Raji (cell line): ENCODE measurements around the gene SOX12.

Experiments
- POLR2A ChIP-seq: IDR thresholded peaks from 2 replicates; pipeline ENCODE4 v1.6.1; 2011; ENCODE audit warnings: low read depth, low read length, control low read depth; ENCODE audit not compliant: insufficient read depth

Gene SOX12

DNA sequence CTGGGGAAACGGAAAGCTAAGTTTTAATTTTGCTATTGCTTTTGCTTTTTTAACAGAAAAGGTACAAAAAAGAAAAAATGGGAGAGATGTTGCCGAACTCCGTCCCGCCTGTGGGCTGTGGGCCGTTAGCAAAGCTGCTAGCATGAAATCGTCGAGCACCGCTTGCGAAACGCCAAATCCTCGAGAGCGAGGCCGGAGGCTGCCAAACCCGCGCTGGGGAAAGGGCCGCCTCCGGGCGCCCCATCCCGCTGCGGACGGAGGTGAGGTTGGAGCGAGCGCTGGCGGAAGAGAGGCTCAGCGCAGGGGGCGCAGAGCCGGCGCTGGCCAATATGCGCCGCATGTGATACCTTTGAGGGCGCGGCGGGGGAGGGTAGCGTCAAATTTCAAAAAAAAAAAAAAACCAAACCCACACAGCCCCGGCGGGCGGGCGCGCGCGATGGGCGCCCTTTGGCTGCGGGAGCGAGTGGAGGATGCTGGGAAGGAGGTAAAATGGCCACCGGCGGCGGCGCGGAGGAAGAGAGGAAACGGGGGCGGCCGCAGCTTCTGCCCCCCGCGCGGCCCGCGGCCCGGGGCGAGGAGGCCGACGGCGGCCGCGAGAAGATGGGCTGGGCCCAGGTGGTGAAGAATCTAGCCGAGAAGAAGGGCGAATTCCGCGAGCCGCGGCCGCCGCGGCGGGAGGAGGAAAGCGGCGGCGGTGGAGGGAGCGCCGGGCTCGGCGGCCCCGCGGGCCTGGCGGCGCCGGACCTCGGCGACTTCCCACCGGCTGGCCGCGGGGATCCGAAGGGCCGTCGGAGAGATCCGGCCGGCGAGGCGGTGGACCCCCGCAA is 28.0 kb upstream of the SOX12 start, which contains the start of gene ZCCHC3:
ZCCHC3 (plus strand) TSS at position 473 of the 827 bp plus-strand sequence; CDS start at position 490, 17 bp downstream.
- TF ChIP-seq POLR2A, result peak; percentile 67

DNA sequence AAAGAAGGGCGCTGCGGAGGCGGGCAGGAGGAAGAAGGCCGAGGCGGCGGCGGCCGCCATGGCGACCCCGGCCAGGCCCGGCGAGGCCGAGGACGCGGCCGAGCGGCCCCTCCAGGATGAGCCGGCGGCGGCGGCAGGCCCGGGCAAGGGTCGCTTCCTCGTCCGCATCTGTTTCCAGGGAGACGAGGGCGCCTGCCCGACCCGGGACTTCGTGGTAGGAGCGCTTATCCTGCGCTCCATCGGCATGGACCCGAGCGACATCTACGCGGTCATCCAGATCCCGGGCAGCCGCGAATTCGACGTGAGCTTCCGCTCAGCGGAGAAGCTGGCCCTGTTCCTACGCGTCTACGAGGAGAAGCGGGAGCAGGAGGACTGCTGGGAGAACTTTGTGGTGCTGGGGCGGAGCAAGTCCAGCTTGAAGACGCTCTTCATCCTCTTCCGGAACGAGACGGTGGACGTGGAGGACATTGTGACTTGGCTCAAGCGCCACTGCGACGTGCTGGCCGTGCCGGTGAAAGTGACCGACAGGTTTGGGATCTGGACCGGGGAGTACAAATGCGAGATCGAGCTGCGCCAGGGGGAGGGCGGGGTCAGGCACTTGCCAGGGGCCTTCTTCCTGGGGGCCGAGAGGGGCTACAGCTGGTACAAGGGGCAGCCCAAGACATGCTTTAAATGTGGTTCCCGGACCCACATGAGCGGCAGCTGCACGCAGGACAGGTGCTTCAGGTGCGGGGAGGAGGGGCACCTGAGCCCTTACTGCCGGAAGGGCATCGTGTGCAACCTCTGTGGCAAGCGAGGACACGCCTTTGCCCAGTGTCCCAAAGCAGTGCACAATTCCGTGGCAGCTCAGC is 27.2 kb upstream of the SOX12 start:
- peak; percentile 63; the same call in 1 of the 2 replicates for TF ChIP-seq POLR2A

DNA sequence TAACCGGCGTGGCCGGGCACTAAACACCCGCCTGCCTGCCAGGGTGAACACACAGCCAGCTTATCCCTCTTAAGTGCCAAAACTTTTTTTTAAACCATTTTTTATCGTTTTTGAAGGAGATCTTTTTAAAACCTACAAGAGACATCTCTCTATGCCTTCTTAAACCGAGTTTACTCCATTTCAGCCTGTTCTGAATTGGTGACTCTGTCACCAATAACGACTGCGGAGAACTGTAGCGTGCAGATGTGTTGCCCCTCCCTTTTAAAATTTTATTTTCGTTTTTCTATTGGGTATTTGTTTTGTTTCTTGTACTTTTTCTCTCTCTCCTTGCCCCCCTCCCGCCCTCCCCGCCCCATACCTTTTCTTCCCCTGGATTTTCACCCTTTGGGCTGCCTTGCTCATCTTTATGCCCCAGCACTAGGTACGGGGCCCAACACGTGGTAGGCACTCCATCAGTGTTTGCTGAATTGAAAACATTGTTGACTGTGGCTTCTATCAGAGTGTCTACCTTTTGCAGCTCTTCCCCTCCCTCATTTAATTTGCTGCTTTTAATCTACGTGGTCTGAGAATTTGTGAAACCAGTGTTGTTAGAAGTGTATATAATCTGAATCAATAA is 26.5 kb upstream of the SOX12 start:
- TF ChIP-seq POLR2A, result no peak

DNA sequence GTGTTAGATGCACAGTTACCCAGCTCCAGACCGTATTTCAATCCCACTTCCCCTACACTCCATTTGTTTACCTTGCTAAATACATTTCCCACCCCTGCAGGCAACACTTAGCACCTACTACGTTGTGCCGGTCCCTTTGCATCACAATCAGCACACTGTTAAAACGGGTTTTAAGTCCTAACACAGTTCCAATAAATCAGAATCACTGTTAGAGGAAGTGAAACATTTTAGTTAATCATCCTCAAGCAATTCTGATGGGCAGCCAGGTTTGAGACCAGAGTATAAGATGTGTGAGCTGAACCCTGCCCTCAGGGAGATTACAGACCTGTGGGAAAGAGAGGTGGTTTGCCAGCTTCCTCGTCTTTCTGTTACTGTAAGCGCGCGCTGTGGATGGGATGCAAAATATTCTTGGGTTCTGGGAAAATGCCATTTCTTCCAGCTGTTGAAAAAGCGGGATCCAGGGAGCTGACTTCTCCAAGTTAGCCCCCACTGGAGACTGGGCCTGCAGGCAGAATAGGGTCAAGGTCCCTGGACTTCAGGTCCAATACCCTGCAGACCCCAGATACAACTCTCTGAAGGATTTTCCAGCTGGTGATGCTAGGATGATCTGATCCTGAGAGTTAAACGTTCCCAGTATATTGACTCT is 24.9 kb upstream of the SOX12 start:
- TF ChIP-seq POLR2A, result no peak

DNA sequence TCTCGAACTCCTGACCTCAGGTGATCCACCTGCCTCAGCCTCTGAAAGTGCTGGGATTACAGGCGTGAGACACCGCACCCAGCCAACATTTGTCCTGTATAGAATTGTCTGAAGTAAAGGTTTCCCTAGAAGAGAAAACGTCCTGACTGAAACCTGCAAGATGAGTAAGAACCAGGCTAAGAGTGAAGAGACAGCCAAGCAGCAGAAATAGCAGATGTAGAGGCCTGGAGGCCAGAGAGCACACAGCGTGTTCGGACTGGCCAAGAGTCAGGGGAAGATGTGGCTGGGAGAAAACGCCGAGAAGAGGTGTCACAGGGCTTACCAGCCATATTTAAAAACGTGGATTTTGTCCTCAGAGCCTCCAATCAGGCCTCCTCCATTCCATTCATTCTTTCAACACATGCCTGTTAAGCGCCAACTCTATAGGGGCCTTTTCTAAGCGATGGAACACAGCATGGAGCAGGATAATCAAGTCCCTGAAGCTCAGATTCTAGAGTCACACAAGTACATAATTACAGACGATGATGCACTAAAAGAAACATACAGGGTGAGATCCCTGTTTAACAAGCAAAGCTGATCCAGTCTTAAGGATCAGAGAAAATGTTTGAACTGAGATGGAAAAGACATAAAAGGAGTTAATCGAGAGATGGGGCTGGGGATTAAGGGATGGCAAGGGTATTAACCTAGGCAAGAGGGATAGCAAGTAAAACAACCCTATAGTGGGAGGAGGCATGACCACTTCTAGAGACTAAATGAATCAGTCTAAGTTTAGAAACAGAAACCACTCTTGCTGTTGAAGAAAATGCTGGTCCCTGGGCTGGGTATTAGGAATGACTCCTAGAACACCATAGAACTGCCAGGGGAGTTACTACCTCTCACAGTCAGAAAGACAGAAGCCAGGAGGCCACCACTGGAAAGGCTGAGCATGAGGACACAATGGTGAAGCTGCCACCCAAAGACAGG is 23.2 kb upstream of the SOX12 start:
- TF ChIP-seq POLR2A, result no peak

DNA sequence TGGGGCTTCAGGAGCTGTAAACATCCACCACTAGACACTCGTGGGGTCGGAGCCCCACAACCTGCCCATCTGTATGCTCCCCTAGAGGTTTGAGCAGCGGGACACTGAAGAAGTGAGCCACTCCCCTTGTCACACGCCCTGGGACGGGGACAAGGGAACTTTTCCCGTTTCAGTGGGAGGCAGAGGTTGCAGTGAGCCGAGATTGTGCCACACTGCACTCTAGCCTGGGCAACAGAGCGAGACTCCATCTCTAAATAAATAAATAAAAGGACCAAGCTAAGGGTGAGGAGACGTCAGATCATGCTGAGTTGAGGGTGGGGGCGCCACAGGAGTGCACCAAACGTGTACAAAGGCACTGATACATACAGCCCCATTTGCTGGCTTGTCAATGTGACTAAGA is 19.6 kb upstream of the SOX12 start:
- no peak for TF ChIP-seq POLR2A

DNA sequence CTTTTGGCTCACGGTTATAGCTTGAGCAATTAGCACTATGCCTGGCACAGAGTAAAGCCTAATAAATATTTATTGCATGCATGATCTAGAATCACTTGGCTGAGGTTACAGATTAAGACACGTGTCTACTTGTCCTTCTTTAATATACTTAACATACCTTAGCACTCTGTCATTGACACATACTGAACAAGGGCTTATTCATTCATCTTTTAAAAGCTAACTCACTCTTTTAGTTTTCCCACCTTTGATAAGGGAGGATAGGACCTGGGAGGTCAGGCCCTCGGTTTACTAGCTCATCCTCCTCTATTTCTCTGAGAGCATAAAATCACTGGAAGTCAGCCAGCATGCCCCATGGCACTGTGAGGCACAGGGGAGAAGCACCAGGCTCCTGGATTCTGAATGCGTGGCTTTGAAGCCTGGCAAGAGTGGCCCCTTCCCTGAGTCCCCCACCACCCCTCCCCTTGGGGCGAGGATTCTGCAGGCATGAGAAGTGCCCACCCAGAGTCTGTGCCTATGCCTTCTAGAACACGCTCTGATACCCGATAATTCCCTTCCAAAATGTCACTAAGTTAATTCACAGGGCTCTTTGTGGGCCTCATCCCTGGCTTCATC is 16.8 kb upstream of the SOX12 start:
- no peak for TF ChIP-seq POLR2A

DNA sequence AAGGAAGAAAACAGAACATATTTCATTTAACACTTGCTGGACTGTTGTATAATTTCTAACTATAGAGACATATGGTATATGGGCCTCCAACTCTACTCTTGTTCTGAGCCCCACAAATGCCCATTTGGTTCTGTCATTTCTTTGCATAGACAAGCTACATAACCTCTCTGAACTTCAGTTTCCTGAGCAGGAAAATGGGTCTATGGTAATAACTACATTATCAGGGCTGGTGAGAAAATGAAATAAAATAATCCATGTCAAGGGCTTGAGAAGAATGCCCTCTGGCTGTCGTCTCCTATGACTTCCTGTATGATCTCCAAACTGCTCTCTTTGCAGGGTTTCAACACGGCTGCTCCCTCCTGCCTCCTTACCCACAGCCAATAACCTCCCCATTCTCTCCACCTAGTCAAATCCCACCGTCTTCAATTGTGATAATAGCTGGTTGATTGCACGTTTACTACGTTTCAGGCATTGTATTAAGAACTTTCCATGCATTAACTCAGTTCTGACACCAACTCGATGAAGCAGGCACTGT is 16.0 kb upstream of the SOX12 start:
- TF ChIP-seq POLR2A, result no peak

DNA sequence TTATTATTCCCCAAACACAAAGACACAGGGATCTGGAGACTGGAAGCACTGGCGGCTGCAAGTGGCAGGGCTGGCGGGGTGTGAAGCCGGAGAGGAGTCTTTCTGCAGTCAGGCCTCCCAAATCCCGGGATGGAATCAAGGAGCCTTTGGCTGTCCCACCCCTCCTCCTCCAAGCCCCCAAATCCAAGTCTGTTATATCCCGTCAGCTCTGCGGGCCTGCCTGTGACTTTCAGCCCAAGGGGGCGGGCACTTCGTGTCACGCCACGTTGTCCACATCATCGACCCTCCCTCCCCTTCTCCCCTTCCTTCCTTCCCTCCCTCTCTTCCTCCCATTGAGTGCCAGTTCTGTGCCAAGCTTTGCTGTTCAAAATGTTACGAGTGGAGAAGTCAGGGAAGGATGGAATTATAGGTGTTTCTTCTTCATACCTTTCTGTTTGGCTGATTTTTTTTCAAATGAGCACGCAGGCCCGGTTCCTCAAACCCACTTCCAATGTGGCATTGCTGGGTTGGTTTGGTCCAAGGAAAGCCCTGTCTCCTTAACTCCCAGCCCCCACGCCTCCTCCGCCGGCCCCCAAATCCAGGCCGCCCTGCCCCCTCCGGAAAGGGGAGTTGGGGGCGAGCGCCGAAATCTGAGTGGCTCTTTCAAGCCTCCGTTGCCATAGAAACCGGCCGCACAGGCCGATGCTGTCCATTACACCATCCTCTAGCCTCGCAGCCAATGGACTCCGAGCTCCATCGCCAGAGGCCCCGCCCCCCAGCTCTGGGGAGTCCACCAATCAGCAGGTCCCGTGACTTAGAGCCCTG is 15.3 kb upstream of the SOX12 start:
- TF ChIP-seq POLR2A, result no peak

DNA sequence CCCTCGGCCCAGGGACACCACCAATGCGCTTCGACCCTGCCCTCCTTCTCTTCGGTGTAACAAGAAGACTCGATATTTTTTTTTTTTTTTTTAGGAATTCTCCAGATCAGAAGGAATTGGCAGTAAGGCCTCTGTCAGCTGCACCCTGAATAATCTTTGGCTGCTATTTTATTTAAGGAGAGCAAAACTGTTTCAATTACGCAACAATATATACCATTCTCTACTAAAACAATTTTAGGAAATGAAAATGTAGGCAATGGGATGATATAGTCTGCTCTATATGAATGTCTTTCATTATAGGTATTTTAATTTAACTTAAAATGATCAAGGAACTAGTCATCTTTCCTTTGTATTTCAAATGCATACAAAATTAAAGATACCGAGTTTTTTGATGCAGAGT is 14.7 kb upstream of the SOX12 start:
- TF ChIP-seq POLR2A, result no peak

DNA sequence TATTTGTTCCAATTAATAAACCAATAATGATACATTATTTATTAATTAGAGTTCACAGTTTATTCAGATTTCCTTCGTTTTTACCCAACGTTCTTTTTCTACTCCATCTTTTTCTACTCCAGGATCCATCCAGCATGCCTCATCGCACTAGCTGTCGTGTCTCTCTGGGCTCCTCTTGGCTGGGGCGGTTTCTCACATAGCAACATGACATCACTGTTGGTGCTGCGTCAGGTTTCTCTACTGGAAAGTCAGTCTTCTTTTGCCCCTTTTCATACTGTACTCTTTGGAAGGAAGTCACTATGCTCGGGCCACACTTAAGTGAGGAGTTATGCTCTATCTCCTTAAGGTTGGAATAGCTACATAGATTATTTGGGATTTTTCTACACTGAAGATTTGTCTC is 13.7 kb upstream of the SOX12 start:
- TF ChIP-seq POLR2A, result no peak

DNA sequence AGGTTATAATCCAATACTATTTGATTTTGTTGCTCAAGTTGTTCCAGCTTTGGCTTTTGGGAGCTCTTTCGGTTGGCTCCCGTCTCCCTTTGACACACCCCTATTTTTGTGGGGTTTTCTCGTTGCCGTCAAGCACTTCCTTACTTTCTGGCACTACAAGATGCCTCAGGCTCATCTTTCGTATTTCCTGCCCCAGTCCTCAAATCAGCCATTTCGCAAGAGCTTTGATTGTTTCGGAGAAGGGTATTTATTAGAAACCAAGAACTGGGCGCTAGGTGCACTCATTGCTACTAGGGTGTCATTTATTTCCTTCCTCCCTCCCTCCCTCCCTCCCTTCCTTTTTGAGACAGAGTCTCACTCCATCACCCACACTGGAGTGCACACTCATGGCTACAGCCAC is 13.3 kb upstream of the SOX12 start:
- TF ChIP-seq POLR2A, result no peak

DNA sequence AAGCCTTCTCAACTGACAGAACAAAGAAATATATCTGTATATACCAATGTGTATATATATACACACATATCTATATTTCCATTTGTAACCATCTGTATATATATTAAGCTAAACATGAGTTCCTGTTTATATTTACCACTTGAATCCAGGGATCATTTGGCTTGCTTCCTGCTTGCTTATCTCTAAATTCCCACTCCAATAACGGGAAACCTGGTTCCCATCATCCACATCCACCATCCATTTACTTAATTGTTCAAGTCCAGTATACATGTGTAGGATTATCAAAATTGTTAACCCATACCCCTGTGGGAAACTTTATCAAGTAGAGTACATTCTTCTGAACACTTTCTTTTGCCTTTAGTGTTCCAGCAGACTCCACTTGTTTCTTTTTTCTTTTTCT is 12.5 kb upstream of the SOX12 start:
- no peak for TF ChIP-seq POLR2A

DNA sequence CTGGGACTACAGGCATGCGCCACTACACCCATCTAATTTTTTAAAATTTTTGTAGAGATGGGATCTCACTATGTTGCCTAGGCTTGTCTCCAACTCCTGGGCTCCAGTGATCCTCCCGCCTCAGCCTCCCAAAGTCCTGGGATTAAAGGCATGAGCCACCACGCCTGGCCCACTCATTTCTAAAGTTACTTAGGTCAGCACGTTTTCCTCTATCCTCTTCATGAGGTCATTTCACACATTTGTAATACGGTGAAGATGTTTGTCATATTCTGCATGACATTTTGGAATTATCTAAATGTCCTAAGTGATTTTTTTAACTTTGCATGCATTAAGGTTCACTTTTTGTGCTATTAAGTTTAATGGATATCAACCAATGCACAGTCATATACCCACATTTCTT is 11.9 kb upstream of the SOX12 start:
- no peak for TF ChIP-seq POLR2A
